IMR-90 (cell line): Measurements from ENCODE around the gene ANKLE1. TPM values are rescaled to one million over a fixed set of nuclear protein-coding genes. Genes with fewer than 3 reads are reported as not detected.

Experiments
- ATAC-seq: fragments of 200-7000 bp; cut with Tn5 transposase; 2 replicates; pipeline ENCODE4 v1.9.1; 2020; ENCODE audit warnings: low read depth, mild to moderate bottlenecking, moderate library complexity
- BruUV-seq: library from RNA; stranded (reverse); fragments of 400-500 nt; replicated peaks from 2 replicates; lab custom pipeline; 2021; lab: Mats Ljungman, UMichigan
- CTCF ChIA-PET: fragments of 300-600 bp; formaldehyde crosslinking; extraction: SDS; loops from one replicate; lab custom pipeline; 2021; ENCODE audit warnings: antibody characterized with exemption; lab: Yijun Ruan, JAX
- POLR2A ChIA-PET: fragments of 300-600 bp; sonication (Branson Sonifier 250); formaldehyde crosslinking; loops from one replicate; lab custom pipeline; 2022; ENCODE audit warnings: antibody characterized with exemption; ENCODE audit not compliant: unreplicated experiment; lab: Charles Lee
- DNase-seq: peaks from one replicate; pipeline ENCODE4 v3.0.0; 2013
- H2AFZ ChIP-seq: replicated peaks from 2 replicates; pipeline ENCODE3; 2013; ENCODE audit warnings: low read length, mild to moderate bottlenecking; ENCODE audit not compliant: poor library complexity
- H2AK5ac ChIP-seq: 2 replicates; pipeline ENCODE4 v1.6.1; 2013; ENCODE audit warnings: low read depth, low read length, inconsistent platforms
- H2AK9ac ChIP-seq: replicated peaks from 2 replicates; pipeline ENCODE3; 2013; ENCODE audit warnings: mild to moderate bottlenecking, low read depth, low read length, moderate library complexity; ENCODE audit not compliant: poor library complexity
- H2BK120ac ChIP-seq: 2 replicates; pipeline ENCODE4 v1.6.1; 2013; ENCODE audit warnings: low read depth, low read length, inconsistent platforms
- H2BK15ac ChIP-seq: 3 replicates; pipeline ENCODE4 v1.6.1; 2013; ENCODE audit warnings: low read depth, low read length, inconsistent platforms
- H2BK20ac ChIP-seq: 2 replicates; pipeline ENCODE4 v1.6.1; 2013; ENCODE audit warnings: low read depth, mild to moderate bottlenecking, inconsistent platforms, low read length, moderate library complexity
- H2BK5ac ChIP-seq: 2 replicates; pipeline ENCODE4 v1.6.1; 2013; ENCODE audit warnings: mild to moderate bottlenecking, low read depth, low read length, inconsistent platforms; ENCODE audit not compliant: poor library complexity, severe bottlenecking
- H3K14ac ChIP-seq: replicated peaks from 2 replicates; pipeline ENCODE4 v1.6.1; 2013; ENCODE audit warnings: low read depth, low read length, inconsistent platforms
- H3K18ac ChIP-seq: 2 replicates; pipeline ENCODE4 v1.6.1; 2013; ENCODE audit warnings: low read depth, low read length, control low read depth
- H3K23ac ChIP-seq: 2 replicates; pipeline ENCODE4 v1.6.1; 2013; ENCODE audit warnings: low read depth, low read length, inconsistent platforms
- H3K27ac ChIP-seq: 2 replicates; pipeline ENCODE4 v1.5.1; 2013; ENCODE audit warnings: mild to moderate bottlenecking, control low read depth, low read length; ENCODE audit not compliant: insufficient read depth
- H3K27me3 ChIP-seq: 2 replicates; pipeline ENCODE4 v1.6.1; 2013; ENCODE audit warnings: low read length; ENCODE audit not compliant: control insufficient read depth, insufficient read depth
- H3K36me3 ChIP-seq: 2 replicates; pipeline ENCODE4 v1.6.1; 2013; ENCODE audit warnings: low read length, mixed read lengths; ENCODE audit not compliant: control insufficient read depth, insufficient read depth
- H3K4ac ChIP-seq: 2 replicates; pipeline ENCODE4 v1.6.1; 2013; ENCODE audit warnings: low read depth, low read length, inconsistent platforms
- H3K4me1 ChIP-seq: 2 replicates; pipeline ENCODE4 v1.6.1; 2013; ENCODE audit warnings: low read length, mixed read lengths; ENCODE audit not compliant: control insufficient read depth, insufficient read depth
- H3K4me2 ChIP-seq: 2 replicates; pipeline ENCODE4 v1.6.1; 2013; ENCODE audit warnings: low read depth, mild to moderate bottlenecking, control low read depth, low read length, moderate library complexity
- H3K4me3 ChIP-seq: 2 replicates; pipeline ENCODE4 v1.5.1; 2013; ENCODE audit warnings: low read depth, mild to moderate bottlenecking, control low read depth, low read length, moderate library complexity; ENCODE audit not compliant: insufficient read depth
- H3K56ac ChIP-seq: 2 replicates; pipeline ENCODE4 v1.6.1; 2013; ENCODE audit warnings: low read length, inconsistent platforms; ENCODE audit not compliant: insufficient read depth; ENCODE audit errors: extremely low read depth
- H3K79me1 ChIP-seq, 2 experiments: 2 replicates each; pipeline ENCODE4 v1.6.1; 2013; ENCODE audit warnings: low read length in 2 of 2, inconsistent platforms in 1 of 2, low read depth in 1 of 2
- H3K9ac ChIP-seq: 2 replicates; pipeline ENCODE4 v1.6.1; 2013; ENCODE audit warnings: low read depth, low read length, control low read depth
- H3K9me1 ChIP-seq: 2 replicates; pipeline ENCODE4 v1.6.1; 2013; ENCODE audit warnings: low read length, inconsistent platforms; ENCODE audit not compliant: insufficient read depth
- H3K9me3 ChIP-seq: 2 replicates; pipeline ENCODE4 v1.6.1; 2013; ENCODE audit warnings: low read length; ENCODE audit not compliant: control insufficient read depth, insufficient read depth
- H4K20me1 ChIP-seq: 2 replicates; pipeline ENCODE4 v1.6.1; 2013; ENCODE audit warnings: low read length, inconsistent platforms; ENCODE audit not compliant: insufficient read depth
- H4K5ac ChIP-seq: 2 replicates; pipeline ENCODE4 v1.6.1; 2013; ENCODE audit warnings: mild to moderate bottlenecking, low read depth, low read length, control low read depth
- H4K8ac ChIP-seq, 2 experiments: 2 replicates each; pipeline ENCODE4 v1.6.1; 2013; ENCODE audit warnings: low read depth in 2 of 2, low read length in 2 of 2, control low read depth in 1 of 2, inconsistent platforms in 1 of 2
- H4K91ac ChIP-seq: 2 replicates; pipeline ENCODE4 v1.6.1; 2013; ENCODE audit warnings: low read depth, low read length, inconsistent platforms; ENCODE audit not compliant: insufficient read depth
- CEBPB ChIP-seq: IDR thresholded peaks from 2 replicates; pipeline ENCODE4 v1.6.1; 2012; ENCODE audit warnings: low read depth, low read length, improper control_type of control experiment
- CHD1 ChIP-seq: IDR thresholded peaks from 2 replicates; pipeline ENCODE4 v1.6.1; 2012; ENCODE audit warnings: low read depth, low read length, improper control_type of control experiment
- FOS ChIP-seq: fragments of 150-350 bp; IDR thresholded peaks from 2 replicates; pipeline ENCODE4 v1.6.1; 2016; ENCODE audit warnings: low read depth, low read length
- MXI1 ChIP-seq: IDR thresholded peaks from 2 replicates; pipeline ENCODE4 v1.6.1; 2012; ENCODE audit warnings: low read depth, mild to moderate bottlenecking, low read length, moderate library complexity, borderline replicate concordance
- NFE2L2 ChIP-seq: fragments of 150-350 bp; IDR thresholded peaks from 2 replicates; pipeline ENCODE4 v1.6.1; 2016; ENCODE audit warnings: low read depth, mild to moderate bottlenecking, low read length
- POLR2A ChIP-seq: IDR thresholded peaks from 2 replicates; pipeline ENCODE4 v1.6.1; 2012; ENCODE audit warnings: mild to moderate bottlenecking, low read depth, low read length
- RAD21 ChIP-seq: IDR thresholded peaks from 2 replicates; pipeline ENCODE4 v1.6.1; 2012; ENCODE audit warnings: low read length, improper control_type of control experiment
- SMC3 ChIP-seq: fragments of 150-350 bp; IDR thresholded peaks from 2 replicates; pipeline ENCODE4 v1.6.1; 2016; ENCODE audit warnings: low read depth, mild to moderate bottlenecking, antibody characterized with exemption, low read length, moderate library complexity
- WGBS, 2 experiments: methylation state at CpG; one replicate each; pipeline versions ENCODE4 v1.1.5 to v1.1.7; 2013; ENCODE audit warnings: missing lambda C conversion rate in 2 of 2; ENCODE audit not compliant: insufficient read length in 1 of 2; ENCODE audit errors: extremely low coverage in 2 of 2; 5-methylcytosine and 5-hydroxymethylcytosine counted together
- dilution Hi-C: fragments of 300-500 bp; cut with HindIII; formaldehyde crosslinking; loops from one replicate; pipeline ENCODE4 v1.14.3; 2018; ENCODE audit warnings: low sequenced_read_pairs; ENCODE audit not compliant: unreplicated experiment
- in situ Hi-C: fragments of 300-500 bp; cut with MboI; formaldehyde crosslinking; loops from 3 replicates; pipeline ENCODE4 v1.14.3; 2019; ENCODE audit warnings: low sequenced_read_pairs, inconsistent platforms, mixed read lengths
- intact Hi-C: fragments of 100-400 bp; cut with micrococcal nuclease; formaldehyde crosslinking; loops from 2 replicates; pipeline ENCODE4 v1.10.0; 2022
- polyA plus RNA-seq, 3 experiments: library from polyadenylated mRNA; depleted of rRNA; stranded (reverse); fragments of >200 nt; gene quantifications; 2 replicates each; pipeline ENCODE4 v1.2.3, GENCODE V29; 2012; ENCODE audit warnings: low replicate concordance in 1 of 3
- total RNA-seq: library from RNA; depleted of rRNA; stranded (reverse); fragments of >200 nt; gene quantifications from 2 replicates; pipeline ENCODE4 v1.2.3, GENCODE V29; 2012
- TF ChIP-seq, protein P1 (sequence below): fragments of 150-350 bp; IDR thresholded peaks from 2 replicates; pipeline ENCODE4 v1.6.1; 2017; ENCODE audit warnings: mild to moderate bottlenecking, antibody characterized with exemption, low read length, low read depth
- TF ChIP-seq, protein P2 (sequence below): conservative IDR thresholded peaks from 2 replicates; pipeline ENCODE4 v1.5.1; 2012; ENCODE audit warnings: mild to moderate bottlenecking, low read depth, low read length, improper control_type of control experiment

ANKLE1 gene
- total and polyA plus RNA-seq, 2 of the 4 experiments (the other 2 are of a cell fraction), result under 0.01 to 0.87 TPM

DNA sequence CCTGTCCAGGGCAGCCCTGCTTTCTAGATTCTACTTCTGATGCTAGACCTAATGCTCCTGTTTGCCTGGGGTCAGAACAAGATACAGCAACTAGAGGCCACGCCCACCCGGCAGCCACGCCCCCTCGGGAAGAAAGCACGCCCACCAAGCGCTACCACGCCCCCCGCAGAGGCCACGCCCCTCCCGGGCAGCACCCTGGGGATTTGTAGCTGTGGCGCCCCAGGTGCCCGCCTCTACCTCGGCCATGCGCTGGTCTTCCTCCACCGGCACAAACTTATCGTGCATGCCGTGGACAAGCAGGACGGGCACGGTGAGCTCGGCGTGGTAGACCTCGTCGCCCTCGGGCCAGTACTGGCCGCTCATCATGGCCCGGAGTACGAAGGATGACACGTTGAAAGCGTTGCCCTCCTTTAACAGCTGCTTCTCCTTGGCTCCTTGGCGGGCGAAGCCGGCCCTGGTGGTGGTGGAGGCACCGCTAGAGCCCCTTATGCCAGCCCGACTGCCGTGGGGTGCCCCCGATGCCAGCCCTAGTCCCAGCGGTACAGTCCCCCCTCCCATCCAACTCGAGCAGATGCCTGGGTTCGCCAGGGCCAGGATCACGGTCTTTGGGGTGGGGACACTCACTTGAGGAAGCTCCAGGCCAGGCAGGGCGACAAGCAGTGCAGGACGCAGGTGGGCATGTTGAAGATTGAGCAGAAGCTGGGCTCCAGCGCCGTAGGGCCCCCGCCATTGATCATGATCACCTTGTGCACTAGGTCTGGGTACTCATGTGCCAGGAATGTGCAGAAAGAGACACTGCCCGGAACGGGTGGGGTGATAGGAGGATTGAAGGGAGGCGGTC is 12.6 kb downstream of the ANKLE1 start:
- CTCF ChIA-PET, result no interaction called here
- H3K36me3 ChIP-seq, result peaks cover 11% of the 10 kb centered on the region
- TF ChIP-seq NFE2L2 (no peak), POLR2A (no peak), MXI1 (no peak), CEBPB (no peak), SMC3 (no peak), CHD1 (no peak), RAD21 (no peak), FOS (no peak)
- TF ChIP-seq, protein P1, sequence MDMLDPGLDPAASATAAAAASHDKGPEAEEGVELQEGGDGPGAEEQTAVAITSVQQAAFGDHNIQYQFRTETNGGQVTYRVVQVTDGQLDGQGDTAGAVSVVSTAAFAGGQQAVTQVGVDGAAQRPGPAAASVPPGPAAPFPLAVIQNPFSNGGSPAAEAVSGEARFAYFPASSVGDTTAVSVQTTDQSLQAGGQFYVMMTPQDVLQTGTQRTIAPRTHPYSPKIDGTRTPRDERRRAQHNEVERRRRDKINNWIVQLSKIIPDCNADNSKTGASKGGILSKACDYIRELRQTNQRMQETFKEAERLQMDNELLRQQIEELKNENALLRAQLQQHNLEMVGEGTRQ, result no peak
- TF ChIP-seq, protein P2, sequence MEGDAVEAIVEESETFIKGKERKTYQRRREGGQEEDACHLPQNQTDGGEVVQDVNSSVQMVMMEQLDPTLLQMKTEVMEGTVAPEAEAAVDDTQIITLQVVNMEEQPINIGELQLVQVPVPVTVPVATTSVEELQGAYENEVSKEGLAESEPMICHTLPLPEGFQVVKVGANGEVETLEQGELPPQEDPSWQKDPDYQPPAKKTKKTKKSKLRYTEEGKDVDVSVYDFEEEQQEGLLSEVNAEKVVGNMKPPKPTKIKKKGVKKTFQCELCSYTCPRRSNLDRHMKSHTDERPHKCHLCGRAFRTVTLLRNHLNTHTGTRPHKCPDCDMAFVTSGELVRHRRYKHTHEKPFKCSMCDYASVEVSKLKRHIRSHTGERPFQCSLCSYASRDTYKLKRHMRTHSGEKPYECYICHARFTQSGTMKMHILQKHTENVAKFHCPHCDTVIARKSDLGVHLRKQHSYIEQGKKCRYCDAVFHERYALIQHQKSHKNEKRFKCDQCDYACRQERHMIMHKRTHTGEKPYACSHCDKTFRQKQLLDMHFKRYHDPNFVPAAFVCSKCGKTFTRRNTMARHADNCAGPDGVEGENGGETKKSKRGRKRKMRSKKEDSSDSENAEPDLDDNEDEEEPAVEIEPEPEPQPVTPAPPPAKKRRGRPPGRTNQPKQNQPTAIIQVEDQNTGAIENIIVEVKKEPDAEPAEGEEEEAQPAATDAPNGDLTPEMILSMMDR, result no peak
- H2AK9ac ChIP-seq, result peak overlapping the region; percentile 6
- peak overlapping the region; percentile 23; the same call in 1 of the 2 replicates for H2AK5ac ChIP-seq
- no peak overlapping the region for H3K4ac ChIP-seq
- H3K4me3 ChIP-seq, result no peak overlapping the region
- no peak overlapping the region for H2AFZ ChIP-seq
- H3K9me3 ChIP-seq, result peaks cover 4% of the 10 kb centered on the region
- H3K18ac ChIP-seq, result no peak overlapping the region
- no peak overlapping the region for H3K4me2 ChIP-seq
- H3K27ac ChIP-seq, result no peak overlapping the region
- no peak overlapping the region for H4K8ac ChIP-seq
- in situ Hi-C loops, result no loop called here
- H3K79me1 ChIP-seq, result peaks cover 0 to 24% of the 10 kb centered on the region in 2 experiments; a peak in 3 of 4 replicates
- intact Hi-C loops, result no loop called here
- dilution Hi-C loops, result no loop called here
- no TSS peak for BruUV-seq
- no peak overlapping the region for H2BK5ac ChIP-seq
- POLR2A ChIA-PET, result no interaction called here
- no peak overlapping the region for H4K5ac ChIP-seq
- ATAC-seq, result no peak
- H3K9me1 ChIP-seq, result peaks cover 4% of the 10 kb centered on the region
- 78% methylated on average over 33 of the region's 48 CpGs; no CpG with 5 or more reads in 1 of the 2 experiments for WGBS, 2 experiments
- peaks cover 2% of the 10 kb centered on the region; the same call in 1 of the 2 replicates for H3K4me1 ChIP-seq
- no peak overlapping the region for H2BK120ac ChIP-seq
- no peak for DNase-seq
- no peak overlapping the region for H3K56ac ChIP-seq
- no peak overlapping the region for H3K23ac ChIP-seq
- H3K14ac ChIP-seq, result no peak overlapping the region
- H2BK20ac ChIP-seq, result no peak overlapping the region
- H4K20me1 ChIP-seq, result 0 out of 2 replicates have a peak, but pooled peaks cover 3% of the 10 kb centered on the region
- H3K27me3 ChIP-seq, result no peaks in the 10 kb centered on the region
- no peak overlapping the region for H4K91ac ChIP-seq
- H3K9ac ChIP-seq, result no peak overlapping the region
- H2BK15ac ChIP-seq, result no peak overlapping the region
